Cardiac septum (tissue), 1 donor: ENCODE measurements around the gene B3GAT3. TPM values are rescaled to one million over a fixed set of nuclear protein-coding genes. Genes with fewer than 3 reads are reported as not detected.

ENCODE experiments used
- microRNA-seq: library from miRNA; unstranded; fragments of <30 nt; microRNA quantifications from one replicate; pipeline ENCODE4 v1.2.0, GENCODE V29; 2020
- total RNA-seq: library from RNA; stranded (reverse); fragmentation: NEBNext Ultra II Directional; extraction: Animal tissue kit (Norgen Biotek cat#: 25700); gene quantifications from one replicate; pipeline ENCODE4 v1.2.1, GENCODE V29; 2021
- donor health status: DM: no; HTN: no; CAD: no.

The B3GAT3 gene
- total RNA-seq, 1 donor from 2014 or later = 16.0 TPM

Small RNA genes lying within 50 kb of the gene (microRNA-seq; reads per million reads assigned to microRNA genes)
- gene MIR6747 = not detected

Other genes starting within 250 kb of the B3GAT3 start
- not detected for gene SCGB1A1, start 203.0 kb downstream of the B3GAT3 start, total RNA-seq
- 485 TPM for gene AHNAK, start 75.2 kb downstream of the B3GAT3 start, total RNA-seq
- gene EEF1G, start 48.1 kb downstream of the B3GAT3 start, total RNA-seq = 735 TPM
- gene TUT1, start 30.5 kb downstream of the B3GAT3 start, total RNA-seq = 11.7 TPM
- 36.8 TPM for gene MTA2, start 20.1 kb downstream of the B3GAT3 start, total RNA-seq
- gene EML3, start 9.2 kb downstream of the B3GAT3 start, total RNA-seq = 29.6 TPM
- 6.0 TPM for gene ROM1, start 8.7 kb downstream of the B3GAT3 start, total RNA-seq
- gene GANAB, start 24.6 kb upstream of the B3GAT3 start, total RNA-seq = 99.8 TPM
- gene INTS5, start 31.3 kb upstream of the B3GAT3 start, total RNA-seq = 10.0 TPM
- 25.4 TPM for gene C11orf98, start 43.2 kb upstream of the B3GAT3 start, total RNA-seq
- gene CSKMT, start 43.3 kb upstream of the B3GAT3 start, total RNA-seq = 7.5 TPM
- gene UQCC3, start 49.7 kb upstream of the B3GAT3 start, total RNA-seq = 6.9 TPM
- 2.4 TPM for gene LBHD1, start 50.3 kb upstream of the B3GAT3 start, total RNA-seq
- 62.9 TPM for gene UBXN1, start 57.1 kb upstream of the B3GAT3 start, total RNA-seq
- gene LRRN4CL, start 67.5 kb upstream of the B3GAT3 start, total RNA-seq = 2.9 TPM
- 13.3 TPM for gene BSCL2, start 85.4 kb upstream of the B3GAT3 start, total RNA-seq
- gene GNG3, start 85.7 kb upstream of the B3GAT3 start, total RNA-seq = 0.27 TPM
- 34.8 TPM for gene HNRNPUL2, start 105.5 kb upstream of the B3GAT3 start, total RNA-seq
- gene TTC9C, start 106.5 kb upstream of the B3GAT3 start, total RNA-seq = 13.6 TPM
- 10.9 TPM for gene ZBTB3, start 132.2 kb upstream of the B3GAT3 start, total RNA-seq
- 45.3 TPM for gene POLR2G, start 139.6 kb upstream of the B3GAT3 start, total RNA-seq
- 9.7 TPM for gene TAF6L, start 149.4 kb upstream of the B3GAT3 start, total RNA-seq
- 12.0 TPM for gene TMEM179B, start 165.4 kb upstream of the B3GAT3 start, total RNA-seq
- gene TMEM223, start 170.0 kb upstream of the B3GAT3 start, total RNA-seq = 17.7 TPM
- 36.7 TPM for gene NXF1, start 183.5 kb upstream of the B3GAT3 start, total RNA-seq
- 19.7 TPM for gene STX5, start 210.1 kb upstream of the B3GAT3 start, total RNA-seq
- not detected for gene TEX54, start 210.9 kb upstream of the B3GAT3 start, total RNA-seq
- gene WDR74, start 217.6 kb upstream of the B3GAT3 start, total RNA-seq = 22.8 TPM